D341Med (cell line): ENCODE measurements around the gene SFXN5.
"Not testable (repeated sequence)": the region's sequence is repeated elsewhere in the genome, so short reads cannot be mapped to it uniquely, and the experiment has no call there.

Experiments used
- DNase-seq: peaks from one replicate; pipeline ENCODE4 v3.0.0; 2012; ENCODE audit warnings: low spot score

Gene SFXN5, protein sequence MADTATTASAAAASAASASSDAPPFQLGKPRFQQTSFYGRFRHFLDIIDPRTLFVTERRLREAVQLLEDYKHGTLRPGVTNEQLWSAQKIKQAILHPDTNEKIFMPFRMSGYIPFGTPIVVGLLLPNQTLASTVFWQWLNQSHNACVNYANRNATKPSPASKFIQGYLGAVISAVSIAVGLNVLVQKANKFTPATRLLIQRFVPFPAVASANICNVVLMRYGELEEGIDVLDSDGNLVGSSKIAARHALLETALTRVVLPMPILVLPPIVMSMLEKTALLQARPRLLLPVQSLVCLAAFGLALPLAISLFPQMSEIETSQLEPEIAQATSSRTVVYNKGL

DNA sequence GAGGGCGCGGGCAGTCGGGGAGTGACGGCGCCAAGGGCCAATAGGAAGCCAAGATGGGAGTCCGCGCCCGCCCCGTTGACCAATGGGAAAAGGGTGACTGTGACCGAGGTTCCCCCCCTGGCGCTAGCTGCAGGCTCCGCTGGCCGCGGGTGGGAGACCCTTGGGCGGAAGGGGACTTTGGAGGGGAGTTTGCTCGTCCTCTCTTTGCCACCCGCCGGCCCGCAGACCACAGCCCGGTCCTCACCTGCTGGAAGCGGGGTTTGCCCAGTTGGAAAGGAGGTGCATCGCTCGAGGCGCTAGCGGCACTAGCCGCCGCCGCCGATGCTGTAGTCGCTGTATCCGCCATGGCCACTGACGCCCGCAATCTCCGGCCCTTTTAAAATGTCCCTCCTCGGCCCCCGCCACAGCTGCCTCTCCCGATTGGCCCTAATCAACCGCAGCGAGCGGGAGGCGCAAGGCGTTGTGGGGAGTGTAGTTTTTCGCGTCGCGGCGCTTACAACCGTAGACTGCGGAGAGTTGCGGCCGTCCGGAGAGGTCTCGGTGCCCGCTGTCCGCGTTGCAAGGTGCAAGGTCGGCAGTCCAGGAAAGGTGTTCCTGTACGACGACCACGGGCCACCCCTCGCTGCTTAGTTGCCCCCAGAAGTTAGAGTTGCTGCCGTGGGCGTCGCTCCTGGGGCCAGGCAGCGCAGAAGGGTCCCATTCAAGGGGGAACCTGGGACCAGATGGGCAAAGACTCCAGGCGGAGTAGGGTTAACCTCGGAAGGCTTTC is at the start of gene SFXN5:
Gene SFXN5 (minus strand): TSS at position 353 of the 769 bp plus-strand sequence. CDS start 7 bp downstream, at position 346.
- DNase-seq = peak; percentile 99

DNA sequence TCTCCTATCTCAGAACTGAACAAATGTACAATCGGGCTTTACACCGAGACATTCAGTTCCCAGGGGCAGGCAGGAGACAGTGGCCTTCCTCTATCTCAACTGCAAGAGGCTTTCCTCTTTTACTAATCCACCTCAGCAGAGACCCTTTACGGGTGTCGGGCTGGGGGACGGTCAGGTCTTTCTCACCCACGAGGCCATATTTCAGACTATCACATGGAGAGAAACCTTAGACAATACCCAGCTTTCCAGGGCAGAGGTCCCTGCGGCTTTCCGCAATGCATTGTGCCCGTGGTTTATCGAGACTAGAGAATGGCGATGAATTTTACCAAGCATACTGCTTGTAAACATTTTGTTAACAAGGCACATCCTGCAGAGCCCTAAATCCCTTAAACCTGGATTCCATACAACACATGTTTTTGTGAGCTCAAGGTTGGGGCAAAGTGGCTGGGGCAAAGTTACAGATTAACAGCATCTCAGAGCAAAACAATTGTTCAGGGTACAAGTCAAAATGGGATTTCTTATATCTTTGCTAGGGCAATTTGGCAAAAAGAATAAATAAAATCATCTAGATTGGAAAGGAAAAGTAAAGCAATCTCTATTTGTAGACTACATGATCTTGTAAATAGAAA is 48.2 kb upstream of the SFXN5 start:
- DNase-seq = not testable (repeated sequence)

DNA sequence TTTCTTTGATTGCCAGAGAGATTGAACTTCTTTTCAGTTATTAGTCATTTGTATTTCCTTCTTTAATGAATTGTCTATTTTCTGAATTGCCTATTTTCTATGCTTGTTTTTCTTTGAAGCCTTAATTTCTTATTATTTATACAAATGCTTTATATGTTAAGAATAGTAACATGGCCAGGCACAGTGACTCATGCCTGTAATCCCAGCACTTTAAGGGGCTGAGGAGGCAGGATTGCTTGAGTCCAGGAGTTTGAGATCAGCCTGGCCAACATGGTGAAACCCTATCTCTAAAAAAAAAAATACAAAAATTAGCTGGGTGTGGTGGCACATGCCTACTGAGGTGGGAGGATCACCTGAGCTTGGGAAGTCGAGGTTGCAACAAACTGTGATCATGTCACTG is 45.9 kb upstream of the SFXN5 start:
- DNase-seq = no peak

DNA sequence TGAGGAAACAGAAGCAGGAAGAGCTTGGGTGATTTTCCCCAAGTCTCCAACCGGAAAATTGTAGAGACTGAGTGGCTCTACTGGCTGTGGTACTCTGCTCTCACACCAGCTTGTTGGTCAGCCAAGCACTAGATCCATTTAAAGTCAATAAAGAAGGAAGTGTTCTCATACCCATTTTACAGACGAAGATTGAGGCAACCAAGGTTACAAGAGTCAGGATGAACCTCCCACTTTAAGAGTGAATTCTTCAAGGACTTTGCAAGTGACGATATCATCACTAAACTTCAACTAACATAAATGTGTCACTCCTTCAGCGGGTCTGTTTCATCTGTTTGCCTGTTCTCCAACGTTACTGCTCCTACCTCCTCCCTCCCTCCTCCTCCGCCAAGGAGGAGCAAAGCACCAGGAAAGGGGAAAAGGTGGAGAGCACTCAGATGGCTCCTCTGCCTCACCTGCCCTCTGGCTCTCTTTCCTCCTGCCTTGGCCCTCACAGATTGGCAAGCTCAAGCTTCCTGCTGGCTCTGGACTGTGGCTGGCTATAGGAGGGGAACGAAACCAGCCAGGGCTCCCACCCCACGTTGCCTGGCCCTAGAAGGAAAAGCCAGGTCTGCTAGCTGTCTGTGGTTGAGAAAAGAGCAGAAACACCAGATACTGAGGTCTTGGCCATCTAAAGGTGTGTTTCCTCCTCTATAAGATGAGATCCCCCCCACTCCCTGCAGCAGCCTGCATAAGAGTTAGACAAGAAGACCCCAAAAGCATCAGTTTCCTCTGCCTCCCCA is 44.9 kb upstream of the SFXN5 start:
- DNase-seq = no peak

DNA sequence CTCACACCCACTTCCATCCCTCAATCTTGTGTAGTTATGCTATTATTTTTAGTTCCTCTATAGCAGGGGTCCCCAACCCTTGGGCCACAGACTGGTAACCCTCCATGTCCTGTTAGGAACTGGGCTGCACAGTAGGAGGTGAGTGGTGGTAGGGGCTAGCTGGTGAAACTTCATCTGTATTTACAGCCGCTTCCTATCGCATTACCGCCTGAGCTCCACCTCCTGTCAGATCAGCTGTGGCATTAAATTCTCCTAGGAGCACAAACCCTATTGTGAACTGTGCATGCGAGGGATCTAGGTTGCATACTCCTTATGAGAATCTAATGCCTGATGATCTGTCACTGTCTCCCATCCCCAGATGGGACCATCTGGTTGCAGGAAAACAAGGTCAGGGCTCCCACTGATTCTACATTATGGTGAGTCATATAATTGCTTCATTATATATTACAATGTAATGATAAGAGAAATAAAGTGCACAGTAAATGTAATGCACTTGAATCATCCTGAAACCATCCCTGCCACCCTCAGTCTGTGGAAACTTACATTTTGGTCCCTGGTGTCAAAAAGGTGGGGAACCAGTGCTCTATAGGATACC is 42.9 kb upstream of the SFXN5 start:
- DNase-seq = no peak

DNA sequence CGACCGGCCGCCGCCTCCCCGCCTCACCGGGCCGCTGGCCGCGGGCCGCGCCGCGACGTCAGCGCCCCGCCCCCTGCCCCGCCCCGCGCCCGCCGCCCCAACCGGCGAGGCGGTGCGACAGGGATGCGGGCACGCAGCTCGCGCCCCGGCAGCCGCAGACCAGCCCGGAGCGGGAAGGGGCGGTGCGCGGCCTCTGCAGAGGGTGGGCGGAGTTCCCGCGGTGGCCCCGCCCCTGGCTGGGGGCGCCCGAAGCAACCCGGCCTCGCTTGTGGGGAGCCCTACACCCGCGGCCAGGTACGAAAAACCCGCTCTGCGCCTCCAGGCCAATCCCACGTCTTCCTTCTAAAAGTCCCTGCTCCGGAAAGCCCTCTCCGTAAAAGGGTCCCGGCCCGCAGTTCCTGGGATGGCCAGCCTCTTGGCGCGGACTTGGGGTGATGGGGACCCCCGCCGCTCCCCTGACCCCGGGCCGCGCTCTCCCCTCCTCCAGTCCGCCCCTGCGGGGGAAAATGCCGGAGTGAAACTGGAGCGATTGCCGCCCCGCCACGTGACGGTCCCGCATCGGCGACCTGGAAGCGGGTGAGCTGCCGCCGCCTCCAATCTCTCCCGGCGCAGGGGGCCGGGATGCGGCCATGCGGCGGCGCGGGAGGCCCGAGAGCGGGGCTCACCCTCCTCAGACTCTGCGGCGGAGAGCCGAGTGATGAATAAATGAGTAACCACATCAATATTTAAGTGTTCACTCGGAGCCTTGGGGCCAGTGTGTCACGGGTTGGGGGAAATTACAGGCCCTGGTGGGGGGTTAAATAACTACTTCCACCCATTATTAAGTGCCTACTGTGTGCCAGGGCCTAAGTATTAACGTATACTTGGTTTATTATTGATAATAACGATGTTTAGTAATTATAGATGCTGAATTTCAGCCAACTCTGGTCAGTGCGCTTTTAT is 41.7 kb upstream of the SFXN5 start, which contains the start of gene RAB11FIP5:
Gene RAB11FIP5 (minus strand): TSS at position 36 of the 942 bp plus-strand sequence. CDS start 171 bp downstream, outside the sequence.
- DNase-seq = peak; percentile 95

DNA sequence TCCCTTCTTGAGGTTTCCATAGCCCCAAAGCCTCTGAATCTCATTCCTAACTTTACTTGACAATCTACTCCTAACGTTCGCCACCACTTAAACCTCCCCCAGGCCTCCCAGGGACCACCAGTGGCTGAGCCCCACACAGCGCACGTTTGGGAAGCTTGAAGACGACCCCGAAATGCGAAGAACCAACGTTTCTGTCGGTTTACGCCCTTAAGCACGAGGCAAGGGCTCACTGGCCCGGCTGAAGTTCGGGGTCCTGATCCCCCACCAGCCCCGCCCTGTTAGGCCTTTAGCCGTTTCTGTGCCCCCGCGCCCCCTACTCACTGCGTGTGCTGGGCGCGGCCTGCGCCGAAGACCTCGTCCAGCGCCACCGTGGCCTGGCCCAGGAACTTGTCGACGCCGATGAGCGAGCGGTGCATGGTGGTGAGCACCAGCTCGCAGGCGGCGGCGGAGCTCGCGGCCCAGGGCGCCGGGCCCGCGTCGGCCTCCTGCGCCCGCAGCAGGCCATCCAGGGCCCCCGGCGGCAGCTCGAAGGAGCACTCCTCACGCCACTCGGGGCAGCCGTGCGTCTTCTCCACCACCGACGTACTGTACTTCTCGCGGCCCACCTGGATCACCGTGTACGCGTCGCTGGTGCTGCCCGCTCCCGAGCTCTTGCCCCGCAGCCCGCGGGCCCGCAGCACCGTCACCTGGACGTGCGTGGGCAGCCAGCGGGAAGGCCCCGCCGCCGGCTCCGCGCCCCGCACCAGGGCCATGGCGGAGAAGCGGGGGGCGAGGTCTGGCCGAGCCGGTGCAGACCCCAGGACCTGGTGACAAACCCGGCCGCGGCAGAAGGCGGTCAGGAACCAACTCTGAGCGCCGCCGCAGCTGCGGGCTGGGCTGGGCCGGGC is 40.8 kb upstream of the SFXN5 start:
- peak; percentile 74 for DNase-seq

DNA sequence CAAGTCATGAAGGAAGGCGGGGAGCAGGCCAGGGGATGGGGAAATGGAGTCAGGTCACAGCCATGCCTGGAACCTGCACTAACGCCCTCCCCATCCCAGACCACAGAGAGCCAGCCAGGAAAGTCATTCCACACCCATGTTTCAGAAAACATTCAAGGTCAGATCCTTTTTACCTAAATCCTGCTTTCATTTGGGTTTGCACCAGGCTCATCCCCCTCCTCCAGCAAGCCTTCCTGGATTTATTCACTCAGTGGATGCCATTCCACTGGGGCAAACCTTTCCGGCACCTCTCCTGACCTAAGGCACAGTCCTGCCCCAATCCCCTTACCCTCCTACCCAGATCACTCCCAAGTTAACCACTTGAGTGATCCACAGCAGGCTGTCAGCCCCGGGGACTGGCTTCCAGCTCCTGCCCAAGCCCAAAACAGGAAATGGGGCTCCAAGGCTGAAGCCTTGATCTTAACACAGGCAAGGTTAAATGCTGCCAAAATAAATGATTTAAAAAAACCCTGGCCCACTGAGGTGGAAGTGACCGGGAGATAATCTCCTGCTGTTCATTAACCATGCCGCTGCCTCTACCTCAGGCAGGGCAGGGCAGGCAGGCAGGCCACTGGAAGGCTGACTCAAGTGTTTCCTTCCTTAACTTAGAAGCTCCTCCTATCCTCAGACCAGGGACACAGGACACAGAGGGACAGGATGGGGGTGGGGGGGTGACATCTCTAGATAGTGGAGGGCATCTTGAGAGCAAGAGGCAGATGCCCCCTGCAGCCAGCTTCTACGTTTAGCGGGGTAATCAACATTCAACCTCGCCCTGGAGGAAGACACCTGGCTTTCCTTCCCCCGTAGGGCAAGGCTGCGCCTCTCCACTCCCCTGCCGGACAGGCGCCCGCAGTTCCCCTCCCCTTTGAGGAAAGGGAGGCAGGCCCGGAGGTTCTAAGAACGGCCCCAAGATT is 39.8 kb upstream of the SFXN5 start:
- no peak for DNase-seq

DNA sequence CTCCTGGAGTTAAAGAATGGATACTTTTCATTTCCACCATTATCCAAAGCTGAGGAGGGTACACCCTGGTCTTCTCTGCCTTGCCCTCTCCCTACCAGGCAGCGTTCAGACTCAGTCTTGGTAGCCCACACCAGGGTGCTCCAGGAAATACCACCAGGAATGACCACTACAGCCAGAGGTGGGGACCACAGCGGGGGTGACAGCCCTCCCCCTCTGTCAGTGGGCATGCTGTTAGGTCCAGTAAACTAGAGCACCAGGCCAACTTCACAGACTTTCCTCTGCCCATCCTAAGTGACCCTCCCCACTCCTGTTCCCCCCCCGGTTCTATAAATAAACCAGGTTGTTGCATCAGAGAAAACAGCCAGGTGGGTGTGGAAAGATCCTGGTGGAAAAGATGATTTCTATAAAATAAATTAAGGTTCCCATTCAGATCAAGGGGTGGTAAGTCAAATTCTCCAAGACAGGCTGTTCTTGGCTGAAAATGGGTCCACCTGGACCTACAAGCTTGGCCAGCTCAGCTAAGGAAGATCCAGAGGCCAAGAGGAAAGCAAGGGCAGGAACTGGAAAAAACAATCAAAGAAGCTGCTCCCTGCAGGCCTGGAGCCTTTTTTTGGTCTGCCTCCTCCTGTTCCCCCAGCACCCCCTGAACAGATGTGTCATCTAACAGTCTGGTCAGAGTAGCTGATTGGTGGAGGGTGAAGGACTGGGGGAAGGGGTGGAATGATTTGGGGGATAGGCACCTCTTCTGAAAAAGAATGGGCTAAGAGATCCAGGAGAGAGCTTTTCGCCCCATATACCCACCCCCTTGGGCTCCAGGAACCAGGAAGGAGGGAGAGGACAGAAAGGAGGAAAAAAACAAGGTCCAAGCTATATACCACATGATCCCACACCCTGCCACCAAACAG is 38.9 kb upstream of the SFXN5 start:
- DNase-seq = no peak

DNA sequence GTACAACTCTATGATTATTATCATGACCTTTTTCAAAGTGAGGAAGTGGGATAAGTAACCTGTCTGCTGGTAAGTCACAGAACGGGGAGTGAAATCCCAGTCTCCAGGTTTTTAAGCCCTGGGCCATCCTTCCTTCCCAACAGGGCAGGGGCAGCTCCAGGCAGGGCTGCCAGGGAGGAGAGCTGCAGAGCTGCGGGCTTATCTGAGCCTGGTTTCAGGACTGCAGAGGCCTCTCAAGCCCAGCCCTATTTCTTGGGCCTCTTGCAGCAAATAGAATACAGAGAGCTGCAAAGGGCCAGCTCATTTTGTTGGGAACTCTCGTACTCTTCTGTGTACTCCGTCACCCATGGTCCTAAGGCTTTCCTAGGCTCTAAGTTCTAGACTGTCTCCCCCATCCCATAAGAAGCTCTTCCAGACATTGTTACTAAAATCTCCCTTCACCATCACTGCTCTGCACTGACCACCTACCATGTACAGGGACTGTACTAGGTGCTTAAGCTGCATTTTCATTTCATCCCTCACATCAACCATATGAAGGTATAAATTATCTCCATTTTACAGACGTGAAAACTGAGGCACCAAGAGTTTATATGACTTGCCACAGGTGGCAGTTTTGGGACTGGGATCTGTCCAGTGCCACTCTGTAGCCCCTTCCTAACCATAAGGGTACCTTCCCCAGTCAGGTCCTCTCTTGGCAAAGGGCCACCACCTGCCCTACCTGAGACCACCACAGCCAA is 38.1 kb upstream of the SFXN5 start:
- no peak for DNase-seq

DNA sequence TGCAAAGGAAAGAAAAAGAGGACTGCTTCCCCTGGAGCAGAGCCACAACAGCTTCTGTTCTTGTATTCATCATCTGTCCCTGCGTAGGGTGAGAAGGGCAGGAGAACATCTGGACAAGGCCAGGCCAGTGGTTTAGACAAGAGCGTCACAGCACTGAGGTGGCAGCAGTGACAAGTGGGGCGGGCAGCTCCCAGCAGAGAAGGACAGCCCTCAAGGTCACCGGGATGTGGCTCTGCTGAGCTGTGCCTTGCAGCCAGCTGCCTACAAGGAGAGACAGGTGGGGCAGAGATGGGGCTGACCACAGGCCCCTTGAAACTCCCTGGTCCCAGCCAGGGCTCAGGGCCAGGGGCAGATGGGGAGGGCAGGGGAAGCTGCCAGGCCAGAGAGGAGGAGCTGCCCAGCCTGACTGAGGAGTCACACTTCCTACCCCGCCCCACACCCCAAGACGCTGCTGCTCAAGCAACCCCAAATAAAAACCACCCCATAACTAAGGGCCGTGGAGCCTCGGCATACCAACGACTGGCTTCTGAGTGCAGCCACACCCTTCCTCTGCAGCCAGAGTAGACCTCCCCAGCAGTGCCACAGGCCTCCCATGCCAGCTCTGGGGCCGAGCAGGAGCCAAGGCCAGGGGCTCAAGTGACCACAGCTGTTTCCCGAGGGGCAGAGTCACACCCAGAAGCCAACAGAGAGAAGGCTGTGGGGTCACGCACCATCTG is 35.9 kb upstream of the SFXN5 start:
- DNase-seq = no peak

DNA sequence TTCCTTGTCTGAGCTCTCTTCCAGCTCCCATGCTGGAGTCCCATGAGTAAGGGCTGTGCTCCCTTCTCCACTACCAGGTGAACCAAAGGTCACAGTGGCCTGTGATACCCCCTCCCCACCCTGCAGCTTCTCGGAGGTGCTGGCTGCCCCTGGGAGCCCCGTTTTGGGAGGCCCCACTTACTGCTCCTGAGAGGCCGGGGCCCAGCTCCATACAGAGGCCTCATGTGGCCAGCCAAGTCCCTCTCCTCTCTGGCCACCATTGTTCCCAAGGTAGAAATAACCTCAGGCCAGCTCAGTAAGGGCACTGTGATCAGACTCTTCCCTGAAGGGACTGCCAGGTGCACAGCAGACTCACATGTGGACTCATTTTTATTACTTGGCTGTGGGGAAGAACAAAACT is 35.3 kb upstream of the SFXN5 start:
- DNase-seq = no peak

DNA sequence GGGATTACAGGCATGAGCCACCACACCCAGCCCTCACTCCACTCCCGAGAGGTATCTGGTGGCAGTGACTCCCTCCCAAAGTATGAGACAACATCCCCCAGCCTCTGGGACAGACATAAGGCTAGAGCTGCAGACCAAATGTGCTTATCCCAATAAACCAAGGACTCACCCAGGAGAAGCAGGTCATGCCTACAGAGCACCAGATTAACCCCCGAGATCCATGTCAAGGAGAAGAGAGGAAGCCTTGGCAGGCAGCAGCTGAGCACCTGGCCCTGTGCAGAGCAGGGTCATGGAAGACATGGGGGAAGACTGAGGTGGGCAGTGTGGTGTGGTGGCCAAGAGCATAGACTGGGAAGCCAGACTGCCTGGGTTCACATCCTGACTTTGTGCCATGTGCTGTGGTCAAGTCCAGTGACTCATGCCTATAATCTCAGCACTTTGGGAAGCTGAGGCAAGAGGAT is 34.0 kb upstream of the SFXN5 start:
- no peak for DNase-seq

DNA sequence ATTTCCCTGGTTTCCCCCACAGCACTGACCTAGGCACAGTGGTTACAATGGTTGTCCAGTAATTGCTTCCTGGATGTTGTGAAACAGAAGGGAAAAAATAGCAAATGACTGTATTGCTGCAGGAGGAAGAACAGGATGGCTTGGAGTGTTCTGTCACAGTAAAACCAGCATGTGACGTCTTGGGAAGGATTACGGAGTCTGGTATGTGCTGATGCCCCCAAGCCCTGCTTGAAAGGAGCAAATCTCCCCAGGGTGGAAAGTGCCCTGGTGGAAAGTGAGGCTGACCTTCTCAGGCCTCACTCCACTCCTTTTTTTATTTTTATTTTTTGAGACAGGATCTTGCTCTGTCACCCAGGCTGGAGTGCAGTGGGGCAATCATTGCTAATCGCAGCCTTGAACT is 33.4 kb upstream of the SFXN5 start:
- no peak for DNase-seq

DNA sequence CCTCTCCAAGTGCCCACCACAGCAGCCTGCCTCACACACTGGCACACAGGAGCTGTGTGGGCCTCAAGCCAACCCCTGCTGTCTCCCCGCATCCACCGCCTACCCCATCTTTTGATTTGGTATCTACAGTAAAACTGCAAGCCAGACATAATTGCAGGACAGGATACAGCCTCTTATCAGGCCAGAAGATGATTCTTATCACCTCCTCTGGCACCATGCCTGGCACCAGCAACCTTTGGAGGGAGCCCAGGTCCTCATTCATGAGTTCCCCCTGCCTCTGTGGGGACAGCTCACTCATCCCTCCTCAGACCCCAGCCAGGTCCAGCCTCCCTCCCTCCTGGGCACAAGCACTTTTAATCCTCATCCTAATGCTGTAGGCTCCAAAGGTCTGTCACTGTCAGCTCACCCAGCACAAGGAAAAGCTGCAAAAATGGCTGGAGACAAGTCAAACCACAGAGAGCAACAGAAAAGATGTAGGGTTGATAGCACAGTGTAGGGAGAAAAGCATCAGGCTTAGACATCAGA is 31.6 kb upstream of the SFXN5 start:
- DNase-seq = no peak
